ENCODE measurements around the gene XYLT1.

DNA sequence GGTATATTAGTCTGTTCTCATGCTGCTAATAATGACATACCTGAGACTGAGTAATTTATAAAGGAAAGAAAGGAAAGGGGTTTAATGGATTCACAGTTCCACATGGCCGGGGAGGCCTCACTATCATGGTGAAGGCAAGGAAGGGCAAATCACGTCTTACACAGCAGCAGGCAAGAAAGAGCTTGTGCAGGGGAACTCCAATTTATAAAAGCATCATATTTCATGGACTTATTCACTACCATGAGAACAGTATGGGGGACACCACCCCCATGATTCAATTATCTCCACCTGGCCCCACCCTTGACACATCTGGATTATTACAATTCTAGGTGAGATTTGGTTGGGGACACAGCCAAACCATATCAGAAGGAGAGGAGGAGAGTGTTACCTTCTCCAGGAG lies 17.7 kb upstream of the XYLT1 start:
- no peak for TF ChIP-seq POLR2A (IDR thresholded peaks at IDR 0.05)
- TF ChIP-seq, protein P1, sequence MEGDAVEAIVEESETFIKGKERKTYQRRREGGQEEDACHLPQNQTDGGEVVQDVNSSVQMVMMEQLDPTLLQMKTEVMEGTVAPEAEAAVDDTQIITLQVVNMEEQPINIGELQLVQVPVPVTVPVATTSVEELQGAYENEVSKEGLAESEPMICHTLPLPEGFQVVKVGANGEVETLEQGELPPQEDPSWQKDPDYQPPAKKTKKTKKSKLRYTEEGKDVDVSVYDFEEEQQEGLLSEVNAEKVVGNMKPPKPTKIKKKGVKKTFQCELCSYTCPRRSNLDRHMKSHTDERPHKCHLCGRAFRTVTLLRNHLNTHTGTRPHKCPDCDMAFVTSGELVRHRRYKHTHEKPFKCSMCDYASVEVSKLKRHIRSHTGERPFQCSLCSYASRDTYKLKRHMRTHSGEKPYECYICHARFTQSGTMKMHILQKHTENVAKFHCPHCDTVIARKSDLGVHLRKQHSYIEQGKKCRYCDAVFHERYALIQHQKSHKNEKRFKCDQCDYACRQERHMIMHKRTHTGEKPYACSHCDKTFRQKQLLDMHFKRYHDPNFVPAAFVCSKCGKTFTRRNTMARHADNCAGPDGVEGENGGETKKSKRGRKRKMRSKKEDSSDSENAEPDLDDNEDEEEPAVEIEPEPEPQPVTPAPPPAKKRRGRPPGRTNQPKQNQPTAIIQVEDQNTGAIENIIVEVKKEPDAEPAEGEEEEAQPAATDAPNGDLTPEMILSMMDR (IDR thresholded peaks at IDR 0.05) = no peak
